ENCODE results near the gene IFI27. TPM values are rescaled to one million over a fixed set of nuclear protein-coding genes. Genes with fewer than 3 reads are reported as not detected.

IFI27 gene
- total RNA-seq, 1 donor from 2014 or later, result 1.5 TPM

DNA sequence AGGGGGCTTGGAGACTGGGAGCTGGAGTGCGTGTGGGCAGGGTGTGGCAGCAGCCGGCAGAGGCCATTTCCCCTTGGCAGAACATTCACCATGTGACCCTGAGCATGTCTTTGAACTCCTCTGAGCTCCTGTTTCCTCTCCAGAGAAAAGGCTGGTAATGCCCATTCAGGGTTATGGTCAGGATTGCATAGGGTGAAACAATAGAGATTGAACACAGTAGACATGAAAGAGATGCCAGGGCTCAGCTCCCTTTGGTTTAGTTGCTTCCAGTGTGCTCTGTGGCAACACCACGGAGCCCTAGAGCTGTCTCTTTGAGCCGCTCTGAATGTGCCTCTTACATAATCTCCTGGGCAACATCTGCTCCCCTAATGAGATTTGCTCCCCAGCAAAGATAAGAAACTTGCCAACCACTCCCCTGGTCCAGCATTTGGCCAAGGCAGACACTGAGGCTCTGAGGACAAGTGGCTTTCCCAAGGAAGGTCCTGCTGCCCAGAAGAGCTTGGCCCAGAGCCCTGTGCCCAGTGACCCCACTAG is 4.6 kb downstream of the IFI27 start:
- no peaks in the 10 kb centered on the region for H3K36me3 Mint-ChIP-seq (ENCODE audit: low read depth)
- peaks cover 15% of the 10 kb centered on the region for H3K4me1 Mint-ChIP-seq (ENCODE audit: low read depth)
- no peak overlapping the region for H3K4me3 Mint-ChIP-seq (ENCODE audit: unreplicated experiment)
- no peak for DNase-seq (ENCODE audit: low spot score)
- TF ChIP-seq, protein P1, sequence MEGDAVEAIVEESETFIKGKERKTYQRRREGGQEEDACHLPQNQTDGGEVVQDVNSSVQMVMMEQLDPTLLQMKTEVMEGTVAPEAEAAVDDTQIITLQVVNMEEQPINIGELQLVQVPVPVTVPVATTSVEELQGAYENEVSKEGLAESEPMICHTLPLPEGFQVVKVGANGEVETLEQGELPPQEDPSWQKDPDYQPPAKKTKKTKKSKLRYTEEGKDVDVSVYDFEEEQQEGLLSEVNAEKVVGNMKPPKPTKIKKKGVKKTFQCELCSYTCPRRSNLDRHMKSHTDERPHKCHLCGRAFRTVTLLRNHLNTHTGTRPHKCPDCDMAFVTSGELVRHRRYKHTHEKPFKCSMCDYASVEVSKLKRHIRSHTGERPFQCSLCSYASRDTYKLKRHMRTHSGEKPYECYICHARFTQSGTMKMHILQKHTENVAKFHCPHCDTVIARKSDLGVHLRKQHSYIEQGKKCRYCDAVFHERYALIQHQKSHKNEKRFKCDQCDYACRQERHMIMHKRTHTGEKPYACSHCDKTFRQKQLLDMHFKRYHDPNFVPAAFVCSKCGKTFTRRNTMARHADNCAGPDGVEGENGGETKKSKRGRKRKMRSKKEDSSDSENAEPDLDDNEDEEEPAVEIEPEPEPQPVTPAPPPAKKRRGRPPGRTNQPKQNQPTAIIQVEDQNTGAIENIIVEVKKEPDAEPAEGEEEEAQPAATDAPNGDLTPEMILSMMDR (IDR thresholded peaks at IDR 0.05), result no peak
- H3K27ac Mint-ChIP-seq (ENCODE audit: unreplicated experiment), result no peak overlapping the region
- H3K27me3 Mint-ChIP-seq (ENCODE audit: low read depth), result peaks cover 12% of the 10 kb centered on the region
- H3K9me3 Mint-ChIP-seq (ENCODE audit: low read depth), result peaks cover 5% of the 10 kb centered on the region

- peaks cover 12% of the 10 kb centered on the region for H3K27me3 Mint-ChIP-seq (ENCODE audit: low read depth)
- no peaks in the 10 kb centered on the region for H3K36me3 Mint-ChIP-seq (ENCODE audit: low read depth)
- H3K4me1 Mint-ChIP-seq (ENCODE audit: low read depth), result peaks cover 18% of the 10 kb centered on the region
- H3K9me3 Mint-ChIP-seq (ENCODE audit: low read depth), result peaks cover 7% of the 10 kb centered on the region
- no peak overlapping the region for H3K27ac Mint-ChIP-seq (ENCODE audit: unreplicated experiment)
- DNase-seq (ENCODE audit: low spot score), result peak; percentile 86
- TF ChIP-seq, protein P1 (IDR thresholded peaks at IDR 0.05), result no peak
- no peak overlapping the region for H3K4me3 Mint-ChIP-seq (ENCODE audit: unreplicated experiment)
These were observed 5.1 kb downstream of the IFI27 start for GRCh38 chr14:94115631-94116030.

DNA sequence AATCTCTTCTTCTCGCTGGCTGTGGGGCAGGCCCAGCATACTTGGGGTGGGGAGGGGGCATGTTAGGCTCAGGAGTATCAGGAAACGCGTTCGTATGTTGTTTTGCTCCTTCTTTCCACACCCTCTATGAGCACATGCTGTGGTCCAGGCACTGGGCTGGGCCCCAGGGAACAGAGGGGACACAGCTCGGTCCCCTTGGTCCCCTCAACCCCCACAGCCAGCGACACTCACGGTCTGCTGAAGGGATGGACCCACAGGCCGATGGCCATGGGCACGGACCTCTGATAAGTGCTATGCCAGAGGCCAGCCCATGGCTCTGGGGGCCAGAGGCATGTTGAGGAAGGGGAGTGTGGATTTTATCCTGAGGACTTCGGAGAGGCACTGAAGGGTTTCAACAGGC is 6.2 kb downstream of the IFI27 start:
- peak; percentile 82 for DNase-seq (ENCODE audit: low spot score)
- no peak overlapping the region for H3K27ac Mint-ChIP-seq (ENCODE audit: unreplicated experiment)
- TF ChIP-seq, protein P1 (IDR thresholded peaks at IDR 0.05), result no peak

DNA sequence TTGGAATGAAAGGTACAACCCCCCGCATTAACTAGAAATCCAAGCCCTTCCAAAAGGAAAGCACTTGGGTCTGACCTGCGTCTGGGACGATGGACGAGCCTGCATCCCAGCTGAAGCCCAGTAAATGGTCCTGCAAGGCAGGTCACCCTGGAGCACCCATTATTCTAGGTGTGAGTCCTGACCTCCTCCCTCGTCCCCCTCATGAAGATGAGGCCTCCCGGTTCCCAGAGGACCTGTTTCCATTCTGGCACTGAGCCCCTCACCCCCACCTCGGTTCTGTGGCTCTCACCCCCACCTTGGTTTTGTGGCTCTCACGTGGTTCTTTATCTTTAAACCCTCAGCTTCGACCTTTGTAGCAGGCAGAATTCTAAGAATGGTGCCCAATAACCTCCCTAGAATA is 7.3 kb downstream of the IFI27 start:
- Mint-ChIP-seq H3K9me3 (ENCODE audit: low read depth) (peaks cover 10% of the 10 kb centered on the region), H3K27ac (ENCODE audit: unreplicated experiment) (no peak overlapping the region)

More for the DNA sequence above, 6.2 kb downstream of the IFI27 start:
- H3K4me3 Mint-ChIP-seq (ENCODE audit: unreplicated experiment), result no peak overlapping the region
- peaks cover 29% of the 10 kb centered on the region for H3K4me1 Mint-ChIP-seq (ENCODE audit: low read depth)
- peaks cover 12% of the 10 kb centered on the region for H3K27me3 Mint-ChIP-seq (ENCODE audit: low read depth)
- H3K36me3 Mint-ChIP-seq (ENCODE audit: low read depth), result peaks cover 2% of the 10 kb centered on the region
- peaks cover 10% of the 10 kb centered on the region for H3K9me3 Mint-ChIP-seq (ENCODE audit: low read depth)

DNA sequence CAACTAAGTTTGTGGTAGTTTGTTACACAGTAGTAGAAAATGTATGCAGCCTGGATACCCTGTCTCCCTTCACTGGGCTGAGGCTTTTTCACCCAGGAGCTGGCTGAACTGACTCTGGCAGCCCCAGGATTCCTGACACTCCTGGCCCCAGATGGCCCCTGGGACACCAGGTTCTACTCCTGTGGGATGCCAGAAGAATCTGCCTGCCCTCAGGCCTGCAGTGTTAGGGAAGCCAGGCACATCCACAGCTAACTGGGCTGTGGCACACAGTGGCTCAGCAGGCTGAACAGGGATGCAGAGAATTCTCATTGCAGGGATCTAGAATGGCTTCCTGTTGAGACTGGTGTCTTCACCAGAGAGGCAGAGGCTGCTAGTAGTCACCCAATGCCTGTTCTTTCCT is 8.5 kb downstream of the IFI27 start:
- Mint-ChIP-seq H3K9me3 (ENCODE audit: low read depth) (peaks cover 10% of the 10 kb centered on the region), H3K27me3 (ENCODE audit: low read depth) (peaks cover 12% of the 10 kb centered on the region), H3K36me3 (ENCODE audit: low read depth) (peaks cover 2% of the 10 kb centered on the region), H3K27ac (ENCODE audit: unreplicated experiment) (no peak overlapping the region), H3K4me1 (ENCODE audit: low read depth) (peaks cover 37% of the 10 kb centered on the region), H3K4me3 (ENCODE audit: unreplicated experiment) (no peak overlapping the region)
- TF ChIP-seq, protein P1 (IDR thresholded peaks at IDR 0.05), result no peak
- peak; percentile 47 for DNase-seq (ENCODE audit: low spot score)

More for the DNA sequence above, 7.3 kb downstream of the IFI27 start:
- H3K4me3 Mint-ChIP-seq (ENCODE audit: unreplicated experiment), result no peak overlapping the region
- H3K27me3 Mint-ChIP-seq (ENCODE audit: low read depth), result peaks cover 12% of the 10 kb centered on the region
- H3K36me3 Mint-ChIP-seq (ENCODE audit: low read depth), result peaks cover 2% of the 10 kb centered on the region
- peaks cover 37% of the 10 kb centered on the region for H3K4me1 Mint-ChIP-seq (ENCODE audit: low read depth)
- TF ChIP-seq, protein P1 (IDR thresholded peaks at IDR 0.05), result no peak
- DNase-seq (ENCODE audit: low spot score), result peak; percentile 38
